ENCODE data around the gene NFIX.

NFIX gene

GRCh38 chr19:13095934-13096927 lies 101.0 kb downstream of the NFIX start:
- DNase-seq = peak; percentile 64

- DNase-seq = peak; percentile 44
Measured at GRCh38 chr19:13097033-13097462, 101.8 kb downstream of the NFIX start.

DNA sequence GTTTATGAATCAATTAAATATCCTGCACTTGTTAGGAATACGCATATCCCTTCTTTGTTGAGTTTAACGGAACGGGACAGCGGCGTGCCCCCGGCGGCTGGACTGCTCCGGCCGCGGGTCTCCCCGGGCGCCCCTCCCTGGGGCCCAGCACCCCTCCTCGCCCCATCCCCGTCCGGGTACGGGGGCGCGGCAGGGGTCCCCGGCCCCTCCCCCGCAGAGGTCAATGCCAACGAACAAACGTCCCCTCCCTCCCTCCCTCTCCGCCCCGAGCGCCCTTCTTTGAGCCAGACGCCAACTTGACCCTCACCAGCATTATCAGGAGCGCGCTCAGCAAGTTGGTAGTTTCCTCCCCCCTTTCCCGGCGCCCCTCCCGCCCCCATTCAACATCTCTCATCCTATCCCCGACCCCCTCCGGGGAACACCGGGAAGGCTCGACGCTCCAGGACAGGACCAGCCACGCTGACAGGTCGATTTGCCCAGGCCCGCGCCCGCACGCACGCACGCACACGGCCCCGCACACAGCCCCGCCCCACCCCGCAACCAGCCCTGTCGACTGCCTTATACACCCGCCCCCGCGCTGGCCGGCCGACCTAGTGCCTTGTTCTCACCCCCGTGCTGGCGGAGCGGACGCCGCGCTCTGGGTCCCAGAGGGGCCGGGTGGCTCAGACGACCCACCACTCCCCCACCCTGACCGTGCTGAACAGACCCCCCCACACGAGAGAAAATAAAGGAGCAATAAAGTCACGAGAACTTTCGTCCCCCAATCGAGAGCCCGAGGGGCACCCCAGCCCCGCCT lies 102.4 kb downstream of the NFIX start:
- DNase-seq = no peak

GRCh38 chr19:13098277-13099072 lies 103.2 kb downstream of the NFIX start:
- peak; percentile 44 for DNase-seq

DNA sequence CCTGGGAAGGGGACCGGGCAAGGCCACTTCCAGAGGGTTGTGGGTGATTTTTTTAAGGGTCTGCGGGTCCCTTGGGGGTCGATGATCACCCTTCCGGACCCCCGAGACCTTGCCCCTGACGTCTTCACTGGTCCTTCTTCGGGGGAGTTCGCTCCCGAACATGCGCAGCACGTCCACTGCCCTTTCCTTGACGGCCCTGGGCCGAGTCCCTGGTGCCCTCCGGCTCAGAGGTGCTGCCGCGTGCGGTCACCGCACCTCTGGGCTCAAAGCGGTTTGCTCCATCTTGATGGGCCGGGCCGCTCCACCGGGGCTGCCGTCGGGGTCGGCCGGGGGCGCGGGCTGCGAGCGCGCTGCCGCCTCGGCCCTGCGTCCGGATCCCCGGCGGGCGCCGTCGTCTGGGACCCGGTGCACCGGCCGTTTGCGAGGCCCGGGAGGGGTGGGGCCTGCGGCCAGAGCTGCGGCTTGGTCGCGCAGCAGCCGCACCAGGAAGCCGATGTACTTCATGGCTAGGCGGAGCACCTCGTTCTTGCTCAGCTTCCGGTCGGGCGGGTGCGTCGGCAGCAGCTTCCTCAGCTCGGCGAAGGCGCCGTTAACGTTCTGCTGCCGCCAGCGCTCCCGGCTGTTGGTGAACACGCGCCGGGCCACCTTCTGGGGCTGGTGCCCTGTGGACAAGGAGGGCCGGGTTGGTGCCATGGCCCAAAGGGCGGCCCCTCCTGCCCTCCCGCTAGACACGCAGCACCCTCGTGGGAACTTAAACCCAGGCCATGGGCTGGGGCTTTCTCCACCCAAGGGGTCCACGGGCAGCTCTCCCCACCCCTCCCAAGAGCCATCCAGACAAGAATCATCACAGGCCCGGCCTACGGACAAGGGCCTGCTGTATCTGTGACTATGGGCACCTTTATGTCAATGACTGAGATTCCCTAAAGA lies 104.1 kb downstream of the NFIX start:
- peak; percentile 55 for DNase-seq

GRCh38 chr19:13100031-13100588 lies 104.8 kb downstream of the NFIX start:
- no peak for DNase-seq

- DNase-seq = no peak
Measured at GRCh38 chr19:13100841-13101589, 105.7 kb downstream of the NFIX start.

- DNase-seq = no peak
Measured at GRCh38 chr19:13101590-13102415, 106.5 kb downstream of the NFIX start.

DNA sequence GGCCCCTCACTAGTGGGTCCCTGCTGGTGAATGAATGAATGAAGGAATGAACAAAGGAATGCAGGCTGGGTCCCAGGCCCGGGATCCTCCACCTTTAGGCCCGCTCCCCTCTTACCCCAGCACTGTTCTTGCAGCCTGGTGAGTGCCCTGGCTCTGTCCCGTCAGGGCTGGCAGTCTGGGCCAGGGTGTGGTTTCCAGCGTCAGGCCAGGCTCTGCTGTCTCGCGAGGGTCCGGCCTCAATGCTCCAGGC lies 107.1 kb downstream of the NFIX start:
- no peak for DNase-seq

- DNase-seq = no peak
Measured at GRCh38 chr19:13102666-13103580, 107.6 kb downstream of the NFIX start, which contains the start of gene LYL1. Gene LYL1, minus strand, starts transcription at chr19:13102858. Its CDS starts 1,687 bp downstream, at chr19:13101171.

GRCh38 chr19:13103581-13104359 lies 108.5 kb downstream of the NFIX start:
- no peak for DNase-seq

- DNase-seq = peak; percentile 51
Measured at GRCh38 chr19:13104360-13104847, 109.1 kb downstream of the NFIX start.

DNA sequence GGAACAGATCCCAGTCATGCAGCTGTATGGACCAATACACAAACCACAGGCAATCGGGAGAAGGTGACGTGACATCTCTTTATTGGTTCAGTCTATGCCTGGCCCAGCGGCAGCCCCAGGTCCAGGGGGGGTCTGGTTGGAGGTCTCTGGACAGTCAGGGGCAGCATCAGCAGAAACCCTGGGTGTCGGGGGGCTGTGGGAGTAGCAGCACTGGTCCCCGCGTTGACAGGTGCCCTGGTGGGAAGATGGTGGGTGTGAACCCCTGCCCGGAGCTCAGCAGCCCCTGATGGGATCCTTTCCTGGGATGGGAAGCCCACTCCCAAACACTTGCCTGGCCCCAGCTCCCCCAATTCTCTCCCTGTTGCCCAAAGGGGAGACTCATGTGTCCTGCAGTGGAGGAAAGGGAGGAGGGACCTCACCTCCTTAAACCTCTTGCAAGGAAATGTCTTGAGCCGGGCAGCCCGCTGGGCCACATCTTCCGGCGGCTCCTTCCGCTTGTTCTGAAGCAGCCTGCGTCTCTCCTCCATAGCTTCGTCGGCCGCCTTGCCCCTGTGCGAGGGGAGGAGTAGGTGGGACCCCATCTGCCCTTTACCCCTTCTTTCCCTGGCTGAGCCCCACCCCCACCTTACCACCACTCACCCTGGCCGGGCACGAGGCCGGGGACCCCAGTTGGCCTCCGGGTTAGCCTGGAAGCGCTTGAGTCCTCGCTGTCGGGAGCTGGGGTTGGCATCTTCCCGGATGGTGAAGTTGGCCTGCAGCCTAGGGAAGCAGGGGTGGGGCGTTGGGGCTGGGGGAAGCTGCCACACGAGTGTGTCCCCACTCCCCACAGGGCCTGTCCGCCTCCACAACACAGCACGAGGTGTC lies 109.8 kb downstream of the NFIX start:
- DNase-seq = no peak

DNA sequence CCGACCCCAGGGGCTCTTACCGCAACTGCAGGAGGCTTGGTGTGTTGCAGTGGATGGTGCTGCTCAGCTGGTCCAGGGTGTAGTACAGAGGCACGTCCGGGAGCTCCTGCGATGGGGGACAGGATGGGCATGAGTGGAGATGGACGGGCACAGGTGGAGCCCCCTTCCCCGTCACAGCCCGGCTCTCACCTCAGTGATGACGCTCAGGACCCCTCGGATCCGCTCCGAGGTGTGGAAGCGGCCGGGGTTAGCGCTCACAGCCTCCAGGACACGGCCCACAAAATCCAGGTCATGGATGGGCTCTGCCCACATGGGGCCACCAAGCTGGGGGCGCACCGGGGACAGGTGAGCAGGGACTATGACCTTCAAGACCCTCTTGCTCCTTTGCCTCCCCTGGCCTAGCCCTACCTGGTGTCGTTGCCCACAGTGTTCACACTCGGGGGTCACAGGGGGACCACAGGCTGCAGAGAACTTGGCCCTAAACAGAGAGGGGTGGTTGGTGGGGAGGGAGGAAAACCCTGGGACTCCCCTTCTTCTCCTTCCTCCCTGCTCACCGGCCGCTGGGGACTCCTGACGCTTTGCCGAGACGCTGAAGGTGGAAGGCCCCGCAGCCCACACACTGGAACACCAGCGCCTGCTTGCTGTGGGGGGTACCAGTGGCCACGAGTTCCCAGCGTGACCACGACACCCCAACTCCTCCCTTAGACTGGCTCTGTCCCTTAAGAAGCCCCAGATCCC lies 114.3 kb downstream of the NFIX start:
- no peak for DNase-seq

DNA sequence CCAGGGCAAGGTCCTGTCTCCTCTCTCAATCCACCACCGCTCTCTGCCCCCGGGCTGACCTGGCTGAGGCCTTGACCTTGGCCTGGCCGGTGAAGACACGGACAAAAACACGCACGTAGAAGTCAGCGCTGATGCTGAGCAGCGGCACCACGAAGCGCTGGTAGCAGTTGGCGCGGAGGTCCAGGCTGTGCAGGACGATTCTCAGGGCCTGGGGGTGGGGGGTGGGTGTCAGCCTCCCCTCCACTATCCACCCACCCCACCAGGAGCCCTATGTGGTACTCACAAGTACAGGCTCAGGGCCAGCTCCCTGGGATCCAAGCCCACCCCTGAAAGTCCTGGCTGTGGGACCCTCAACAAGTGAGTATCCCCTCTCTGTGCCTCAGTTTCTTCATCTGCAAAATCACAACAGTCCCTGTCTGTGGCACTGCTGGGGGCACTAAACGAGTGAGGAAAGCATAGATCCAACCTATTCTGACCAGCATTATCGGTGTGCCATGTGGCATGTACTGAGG lies 114.9 kb downstream of the NFIX start:
- no peak for DNase-seq

DNA sequence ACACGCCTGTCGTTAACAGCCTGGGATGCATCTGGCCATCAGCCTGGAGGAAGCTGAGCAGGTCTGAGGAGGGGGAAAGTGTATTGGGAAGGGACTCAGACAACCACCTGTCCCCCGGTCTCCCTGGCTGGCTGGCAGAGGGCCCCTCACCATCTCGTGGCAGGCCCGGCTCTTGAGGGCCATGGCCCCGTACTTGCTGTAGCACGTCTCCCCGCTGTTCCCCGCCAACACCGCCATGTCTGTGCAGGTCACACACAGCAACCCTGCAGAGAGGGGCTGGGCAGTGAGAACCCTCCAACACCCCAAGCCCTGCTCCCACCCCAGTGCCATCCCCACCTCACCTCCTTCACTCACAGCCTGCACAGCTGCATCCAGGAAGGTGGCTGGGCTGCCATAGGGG lies 117.3 kb downstream of the NFIX start:
- DNase-seq = no peak
